Measurements from ENCODE around the gene POU5F1.

- TF ChIP-seq CTCF (conservative IDR thresholded peaks at IDR 0.05; ENCODE audit: low read length), result no peak
- no peak for TF ChIP-seq EZH2phosphoT487 (IDR thresholded peaks at IDR 0.05; ENCODE audit: borderline replicate concordance, low read depth, low read length)
Observed at GRCh38 chr6:31158140-31158862, 12.2 kb downstream of the POU5F1 start, which contains the start of gene TCF19.

Data from OCI-LY7 (cell line).